Urothelium cell line (cell line): ENCODE measurements around the gene PRKCE.

Experiments used
- DNase-seq: peaks from one replicate; pipeline ENCODE4 v3.0.0; 2011; ENCODE audit warnings: low spot score, mixed read lengths
- FAIRE-seq: peaks from 2 replicates; lab custom pipeline; 2011; peaks lifted over from hg19 to GRCh38; lab: Jason Lieb, UNC

PRKCE gene

GRCh38 chr2:46171996-46172546 is 520.6 kb downstream of the PRKCE start:
- DNase-seq: no peak

GRCh38 chr2:46173030-46173429 is 521.6 kb downstream of the PRKCE start:
- DNase-seq (no peak), FAIRE-seq (no peak)

More at GRCh38 chr2:46171996-46172546, 520.6 kb downstream of the PRKCE start:
- FAIRE-seq: no peak

GRCh38 chr2:46173636-46174250 is 522.3 kb downstream of the PRKCE start:
- DNase-seq (no peak), FAIRE-seq (no peak)

- DNase-seq: no peak
- no peak for FAIRE-seq
These were observed 523.1 kb downstream of the PRKCE start for GRCh38 chr2:46174345-46175170.

GRCh38 chr2:46175419-46175818 is 523.9 kb downstream of the PRKCE start:
- DNase-seq (no peak), FAIRE-seq (no peak)

- DNase-seq (no peak), FAIRE-seq (no peak)
These were observed 526.1 kb downstream of the PRKCE start for GRCh38 chr2:46177461-46178089.

GRCh38 chr2:46179037-46179621 is 527.7 kb downstream of the PRKCE start:
- FAIRE-seq: no peak
- peak; percentile 79 for DNase-seq

- DNase-seq: no peak
- FAIRE-seq: no peak
These were observed 528.7 kb downstream of the PRKCE start for GRCh38 chr2:46180189-46180588.

GRCh38 chr2:46181306-46181705 is 529.8 kb downstream of the PRKCE start:
- FAIRE-seq: no peak

GRCh38 chr2:46181789-46182530 is 530.5 kb downstream of the PRKCE start:
- FAIRE-seq: no peak
- no peak for DNase-seq

More at GRCh38 chr2:46181306-46181705, 529.8 kb downstream of the PRKCE start:
- DNase-seq: no peak

GRCh38 chr2:46183426-46183825 is 532.0 kb downstream of the PRKCE start:
- FAIRE-seq (no peak), DNase-seq (no peak)

GRCh38 chr2:46184794-46185583 is 533.5 kb downstream of the PRKCE start:
- no peak for FAIRE-seq

GRCh38 chr2:46187112-46187618 is 535.7 kb downstream of the PRKCE start:
- FAIRE-seq (no peak), DNase-seq (no peak)

More at GRCh38 chr2:46184794-46185583, 533.5 kb downstream of the PRKCE start:
- DNase-seq: no peak

- no peak for DNase-seq
- peak; percentile 20 for FAIRE-seq
These were observed 536.7 kb downstream of the PRKCE start for GRCh38 chr2:46188041-46188716.

GRCh38 chr2:46193356-46193755 is 541.9 kb downstream of the PRKCE start:
- no peak for FAIRE-seq
- DNase-seq: no peak

- no peak for DNase-seq
- no peak for FAIRE-seq
These were observed 542.4 kb downstream of the PRKCE start for GRCh38 chr2:46193855-46194254.

GRCh38 chr2:46194856-46195255 is 543.4 kb downstream of the PRKCE start:
- FAIRE-seq: no peak
- no peak for DNase-seq

- DNase-seq: no peak
- no peak for FAIRE-seq
These were observed 544.3 kb downstream of the PRKCE start for GRCh38 chr2:46195819-46196218.
